Measurements from ENCODE around the gene LIN28B. TPM values are rescaled to one million over a fixed set of nuclear protein-coding genes. Genes with fewer than 3 reads are reported as not detected.
A peak's percentile ranks its signal among the peaks of the same experiment; 100 is the strongest.

LIN28B gene
- total RNA-seq, 1 donor from 2014 or later = 73.2 TPM

DNA sequence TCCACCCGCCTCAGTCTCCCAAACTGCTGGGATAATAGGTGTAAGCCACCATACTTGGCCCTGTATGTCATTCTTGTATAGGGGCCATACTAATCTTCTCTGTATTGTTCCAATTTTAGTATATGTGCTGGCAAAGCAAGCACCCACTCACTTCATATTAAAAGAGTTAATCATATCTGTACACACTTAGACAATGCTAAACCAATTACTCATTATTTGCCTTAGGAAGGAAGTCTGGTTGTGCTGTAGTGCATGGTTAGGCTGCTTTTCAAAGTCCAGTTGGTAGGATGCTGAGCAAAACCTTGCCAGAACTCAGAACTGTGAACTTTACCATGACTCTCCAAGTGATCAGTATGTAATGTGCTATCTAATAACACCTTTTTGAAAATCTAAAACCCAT is 88.6 kb downstream of the LIN28B start:
- Mint-ChIP-seq H3K36me3 (ENCODE audit: low read depth) (peaks cover 32% of the 10 kb centered on the region), H3K4me3 (no peak overlapping the region), H3K27ac (ENCODE audit: unreplicated experiment) (no peak overlapping the region), H3K27me3 (ENCODE audit: low read depth) (no peaks in the 10 kb centered on the region), H3K9me3 (peaks cover 8% of the 10 kb centered on the region), H3K4me1 (peaks cover 23% of the 10 kb centered on the region)
- TF ChIP-seq, protein P1, sequence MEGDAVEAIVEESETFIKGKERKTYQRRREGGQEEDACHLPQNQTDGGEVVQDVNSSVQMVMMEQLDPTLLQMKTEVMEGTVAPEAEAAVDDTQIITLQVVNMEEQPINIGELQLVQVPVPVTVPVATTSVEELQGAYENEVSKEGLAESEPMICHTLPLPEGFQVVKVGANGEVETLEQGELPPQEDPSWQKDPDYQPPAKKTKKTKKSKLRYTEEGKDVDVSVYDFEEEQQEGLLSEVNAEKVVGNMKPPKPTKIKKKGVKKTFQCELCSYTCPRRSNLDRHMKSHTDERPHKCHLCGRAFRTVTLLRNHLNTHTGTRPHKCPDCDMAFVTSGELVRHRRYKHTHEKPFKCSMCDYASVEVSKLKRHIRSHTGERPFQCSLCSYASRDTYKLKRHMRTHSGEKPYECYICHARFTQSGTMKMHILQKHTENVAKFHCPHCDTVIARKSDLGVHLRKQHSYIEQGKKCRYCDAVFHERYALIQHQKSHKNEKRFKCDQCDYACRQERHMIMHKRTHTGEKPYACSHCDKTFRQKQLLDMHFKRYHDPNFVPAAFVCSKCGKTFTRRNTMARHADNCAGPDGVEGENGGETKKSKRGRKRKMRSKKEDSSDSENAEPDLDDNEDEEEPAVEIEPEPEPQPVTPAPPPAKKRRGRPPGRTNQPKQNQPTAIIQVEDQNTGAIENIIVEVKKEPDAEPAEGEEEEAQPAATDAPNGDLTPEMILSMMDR (conservative IDR thresholded peaks at IDR 0.05) = no peak
- DNase-seq (ENCODE audit: low read depth, low spot score) = no peak

DNA sequence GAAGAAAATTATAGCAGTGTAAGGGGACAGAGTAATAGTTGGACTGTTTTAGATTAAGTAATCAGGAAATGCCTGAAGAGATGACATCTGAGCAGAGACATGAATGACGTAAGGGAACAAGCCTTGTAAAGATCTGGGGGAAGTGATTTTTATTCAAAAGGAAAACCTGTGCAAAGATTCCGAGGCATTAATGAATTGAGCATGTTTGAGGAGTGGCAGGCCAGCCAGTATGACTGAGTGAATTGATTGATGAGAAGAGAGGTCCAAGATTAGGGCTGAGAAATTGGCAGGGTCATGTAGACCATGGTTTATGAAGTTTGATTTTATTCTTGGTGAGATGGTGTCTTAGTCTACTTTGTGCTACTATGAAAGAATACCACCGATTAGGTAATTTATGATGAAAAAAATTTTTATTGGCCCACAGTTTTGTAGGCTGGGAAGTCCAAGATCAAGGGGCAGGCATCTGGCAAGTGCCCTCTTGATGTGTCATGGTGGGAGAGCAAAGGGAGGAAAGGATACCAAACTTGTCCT is 95.1 kb downstream of the LIN28B start:
- peaks cover 47% of the 10 kb centered on the region for H3K36me3 Mint-ChIP-seq (ENCODE audit: low read depth)
- peaks cover 14% of the 10 kb centered on the region for H3K9me3 Mint-ChIP-seq
- TF ChIP-seq, protein P1 (conservative IDR thresholded peaks at IDR 0.05) = no peak
- no peak overlapping the region for H3K4me3 Mint-ChIP-seq
- no peaks in the 10 kb centered on the region for H3K27me3 Mint-ChIP-seq (ENCODE audit: low read depth)
- peak overlapping the region; percentile 2 for H3K27ac Mint-ChIP-seq (ENCODE audit: unreplicated experiment)
- DNase-seq (ENCODE audit: low read depth, low spot score) = no peak
- peaks cover 30% of the 10 kb centered on the region for H3K4me1 Mint-ChIP-seq

DNA sequence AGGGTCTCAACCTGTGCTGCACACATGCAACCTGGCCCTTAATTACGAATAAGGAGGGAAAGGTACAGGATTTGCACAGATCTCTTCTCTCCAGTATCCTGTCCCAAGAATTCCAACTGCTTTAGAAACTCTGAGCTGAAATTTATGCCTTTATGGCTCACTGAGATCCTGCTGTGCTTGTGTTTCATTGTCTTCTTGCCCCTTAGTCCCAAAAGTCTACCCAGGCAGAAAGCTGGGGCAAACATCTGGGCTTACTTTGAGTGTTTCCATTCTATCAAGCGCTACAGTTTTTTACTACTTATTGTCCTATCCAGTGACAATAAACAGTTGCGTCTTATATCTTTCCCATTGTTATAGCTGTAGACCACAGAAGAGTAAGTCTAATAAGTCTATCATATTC is 99.7 kb downstream of the LIN28B start:
- Mint-ChIP-seq H3K4me1 (peaks cover 40% of the 10 kb centered on the region), H3K36me3 (ENCODE audit: low read depth) (peaks cover 29% of the 10 kb centered on the region), H3K4me3 (no peak overlapping the region), H3K27ac (ENCODE audit: unreplicated experiment) (no peak overlapping the region), H3K9me3 (peaks cover 6% of the 10 kb centered on the region), H3K27me3 (ENCODE audit: low read depth) (no peaks in the 10 kb centered on the region)
- TF ChIP-seq, protein P1 (conservative IDR thresholded peaks at IDR 0.05) = no peak
- no peak for DNase-seq (ENCODE audit: low read depth, low spot score)

- TF ChIP-seq, protein P1 (conservative IDR thresholded peaks at IDR 0.05) = no peak
- Mint-ChIP-seq H3K27ac (ENCODE audit: unreplicated experiment) (no peak overlapping the region), H3K9me3 (peaks cover 3% of the 10 kb centered on the region), H3K27me3 (ENCODE audit: low read depth) (no peaks in the 10 kb centered on the region), H3K4me1 (peaks cover 35% of the 10 kb centered on the region), H3K36me3 (ENCODE audit: low read depth) (peaks cover 27% of the 10 kb centered on the region), H3K4me3 (no peak overlapping the region)
- DNase-seq (ENCODE audit: low read depth, low spot score) = no peak
Measured at GRCh38 chr6:105057160-105057559, 100.3 kb downstream of the LIN28B start.

DNA sequence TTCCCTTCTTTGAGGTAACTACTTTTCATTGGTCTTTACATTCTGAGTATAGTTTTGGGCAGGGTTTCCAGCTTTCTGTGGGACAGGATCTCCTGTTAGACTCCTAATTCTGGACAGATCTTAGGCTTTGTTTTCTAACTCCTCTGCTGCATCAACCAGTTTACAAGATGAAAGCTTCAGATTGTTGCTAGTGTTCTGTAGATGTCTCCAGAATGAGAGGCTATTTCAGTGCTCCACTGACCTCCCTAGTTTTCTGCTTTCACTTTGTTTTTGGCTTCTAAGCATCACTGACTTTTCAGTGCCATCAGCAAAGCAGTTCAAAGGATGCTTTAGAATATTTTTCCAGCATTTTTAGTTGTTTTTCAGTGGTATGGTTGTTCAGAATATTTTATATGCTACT is 101.4 kb downstream of the LIN28B start:
- Mint-ChIP-seq H3K4me1 (peaks cover 32% of the 10 kb centered on the region), H3K27ac (ENCODE audit: unreplicated experiment) (no peak overlapping the region), H3K9me3 (peaks cover 2% of the 10 kb centered on the region), H3K36me3 (ENCODE audit: low read depth) (peaks cover 25% of the 10 kb centered on the region), H3K4me3 (no peak overlapping the region), H3K27me3 (ENCODE audit: low read depth) (no peaks in the 10 kb centered on the region)
- TF ChIP-seq, protein P1 (conservative IDR thresholded peaks at IDR 0.05) = no peak
- DNase-seq (ENCODE audit: low read depth, low spot score) = no peak
